HG02840 (cell line): ENCODE measurements around the gene GK2.

ENCODE experiments used
- ATAC-seq: cut with Tn5 transposase; IDR thresholded peaks from one replicate; pipeline ENCODE4 v1.9.1; 2021; ENCODE audit warnings: mild to moderate bottlenecking, moderate library complexity, moderate number of reproducible peaks; ENCODE audit not compliant: unreplicated experiment, low FRiP score

The GK2 gene

GRCh38 chr4:79408063-79408462 lies at the start of gene GK2:
Gene GK2, minus strand, starts transcription at chr4:79408228. Its CDS starts 28 bp downstream, at chr4:79408200.
- ATAC-seq, result no peak

- ATAC-seq, result no peak
Measured at GRCh38 chr4:79455216-79455615, 47.2 kb upstream of the GK2 start.

GRCh38 chr4:79454656-79455055 lies 46.6 kb upstream of the GK2 start:
- no peak for ATAC-seq

- ATAC-seq, result no peak
Measured at GRCh38 chr4:79450053-79450452, 42.0 kb upstream of the GK2 start.

- no peak for ATAC-seq
Measured at GRCh38 chr4:79446145-79446544, 38.1 kb upstream of the GK2 start.

- ATAC-seq, result no peak
Measured at GRCh38 chr4:79445371-79445781, 37.3 kb upstream of the GK2 start.

- no peak for ATAC-seq
Measured at GRCh38 chr4:79442422-79442821, 34.4 kb upstream of the GK2 start.

GRCh38 chr4:79439489-79439888 lies 31.5 kb upstream of the GK2 start:
- no peak for ATAC-seq

- no peak for ATAC-seq
Measured at GRCh38 chr4:79431839-79432238, 23.8 kb upstream of the GK2 start.

GRCh38 chr4:79429113-79429903 lies 21.3 kb upstream of the GK2 start:
- no peak for ATAC-seq

- ATAC-seq, result no peak
Measured at GRCh38 chr4:79426989-79427388, 19.0 kb upstream of the GK2 start.

GRCh38 chr4:79425586-79425985 lies 17.6 kb upstream of the GK2 start:
- no peak for ATAC-seq

- no peak for ATAC-seq
Measured at GRCh38 chr4:79421483-79421882, 13.5 kb upstream of the GK2 start.

GRCh38 chr4:79413886-79414285 lies 5.9 kb upstream of the GK2 start:
- ATAC-seq, result no peak

GRCh38 chr4:79413032-79413885 lies 5.2 kb upstream of the GK2 start:
- no peak for ATAC-seq

GRCh38 chr4:79404666-79405065 lies 3.4 kb downstream of the GK2 start:
- ATAC-seq, result no peak

- no peak for ATAC-seq
Measured at GRCh38 chr4:79403356-79403755, 4.7 kb downstream of the GK2 start.

- ATAC-seq, result no peak
Measured at GRCh38 chr4:79402332-79402851, 5.6 kb downstream of the GK2 start.

- ATAC-seq, result no peak
Measured at GRCh38 chr4:79399076-79399475, 9.0 kb downstream of the GK2 start.

- ATAC-seq, result no peak
Measured at GRCh38 chr4:79397951-79398350, 10.1 kb downstream of the GK2 start.

GRCh38 chr4:79396794-79397193 lies 11.2 kb downstream of the GK2 start:
- no peak for ATAC-seq
